Measurements from ENCODE around the gene CIAO1.
A peak's percentile ranks its signal among the peaks of the same experiment; 100 is the strongest.

Gene CIAO1

DNA sequence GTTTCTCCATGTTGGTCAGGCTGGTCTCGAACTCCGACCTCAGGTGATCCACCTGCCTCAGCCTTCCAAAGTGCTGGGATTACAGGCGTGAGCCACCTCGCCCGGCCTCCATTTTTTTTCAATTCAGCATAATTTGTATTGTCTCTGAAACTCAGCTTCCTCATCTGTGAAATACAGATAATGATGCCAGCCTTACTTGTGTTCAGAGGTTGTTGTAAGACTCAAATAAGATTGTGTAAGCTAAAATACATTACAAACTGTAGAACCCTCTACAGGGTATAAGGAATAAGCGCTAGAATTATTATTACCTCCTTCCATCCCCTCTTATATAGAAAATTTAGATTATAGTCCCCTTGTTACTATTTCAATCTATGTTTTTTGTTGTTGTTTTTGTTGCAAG is 32.6 kb upstream of the CIAO1 start:
- Histone ChIP-seq H3K36me3 (ENCODE audit: control insufficient read depth in 4 of 4, insufficient read depth in 4 of 4, low read length in 3 of 4) (peaks cover 0 to 7% (median 4%) of the 10 kb centered on the region in 4 experiments), H3K4me1 (ENCODE audit: control extremely low read depth in 1 of 4, control insufficient read depth in 4 of 4, insufficient read depth in 4 of 4, low read length in 3 of 4) (peaks cover 0 to 11% (median 1%) of the 10 kb centered on the region in 4 experiments), H3K27ac (ENCODE audit: insufficient read depth in 1 of 2, low read depth in 1 of 2, low read length in 2 of 2, poor library complexity in 1 of 2, severe bottlenecking in 2 of 2) (no peak overlapping the region), H3K27me3 (replicated peaks in 2 of 5; ENCODE audit: control insufficient read depth in 4 of 5, insufficient read depth in 5 of 5, low read length in 4 of 5) (no peaks in the 10 kb centered on the region), H3K9me3 (ENCODE audit: control extremely low read depth in 1 of 5, control insufficient read depth in 4 of 5, insufficient read depth in 2 of 5, low read depth in 1 of 5, low read length in 4 of 5) (no peaks in the 10 kb centered on the region), H3K4me3 (ENCODE audit: control insufficient read depth in 1 of 7, extremely low read depth in 1 of 7, insufficient read depth in 4 of 7, low read depth in 2 of 7, low read length in 6 of 7) (no peak overlapping the region)
- ChIA-PET POLR2A (no interaction called here), CTCF (interaction anchor here (0.8 to 4.0 kb wide), 11 partner anchors 8 to 88 kb away, joined by 3 to 21 read pairs (median 5); partner anchors contain the start of genes CIAO1, STARD7 and TMEM127)
- no peak for DNase-seq
- 90% methylated on average over 3 of the region's 6 CpGs for WGBS (ENCODE audit: insufficient coverage)

DNA sequence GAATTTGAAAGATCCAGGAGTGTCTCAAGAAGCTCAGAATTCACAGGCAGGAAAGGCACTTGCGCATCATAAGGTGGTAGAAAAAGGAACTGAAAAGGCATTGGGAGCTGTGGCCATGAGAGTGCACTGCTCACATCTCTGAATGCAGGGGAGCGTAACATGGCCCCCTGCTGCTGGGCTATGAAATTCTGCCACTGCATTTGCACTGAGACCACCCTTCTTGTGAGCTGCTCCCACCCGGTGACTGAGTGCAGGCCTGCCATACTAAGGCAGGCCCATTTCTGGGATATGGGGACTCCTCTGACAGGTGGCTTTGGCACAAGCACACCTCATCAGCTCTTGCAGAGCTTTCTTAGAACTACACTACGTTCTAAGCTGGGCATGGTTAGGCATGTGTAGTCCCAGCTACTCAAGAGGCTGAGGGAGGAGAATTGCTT is 32.1 kb upstream of the CIAO1 start:
- WGBS (ENCODE audit: insufficient coverage), result 81% methylated on average over 4 of the region's 4 CpGs
- DNase-seq, result peak; percentile 38 to 56 (median 44)
- H3K4me1 ChIP-seq (ENCODE audit: control extremely low read depth in 1 of 4, control insufficient read depth in 4 of 4, insufficient read depth in 4 of 4, low read length in 3 of 4), result peaks cover 0 to 11% (median 1%) of the 10 kb centered on the region in 4 experiments
- H3K36me3 ChIP-seq (ENCODE audit: control insufficient read depth in 4 of 4, insufficient read depth in 4 of 4, low read length in 3 of 4), result peaks cover 0 to 7% (median 4%) of the 10 kb centered on the region in 4 experiments
- no peak overlapping the region for H3K4me3 ChIP-seq (ENCODE audit: control insufficient read depth in 1 of 7, extremely low read depth in 1 of 7, insufficient read depth in 4 of 7, low read depth in 2 of 7, low read length in 6 of 7)
- ChIA-PET CTCF (interaction anchor here (0.8 to 4.0 kb wide), 12 partner anchors 8 to 88 kb away, joined by 3 to 21 read pairs (median 5); partner anchors contain the start of genes CIAO1, STARD7 and TMEM127), POLR2A (interaction anchor here (0.5 kb wide), 1 partner anchor 548 kb away, joined by 3 read pairs; no protein-coding TSS in a partner anchor)
- H3K27me3 ChIP-seq (replicated peaks in 2 of 5; ENCODE audit: control insufficient read depth in 4 of 5, insufficient read depth in 5 of 5, low read length in 4 of 5), result no peaks in the 10 kb centered on the region
- no peaks in the 10 kb centered on the region for H3K9me3 ChIP-seq (ENCODE audit: control extremely low read depth in 1 of 5, control insufficient read depth in 4 of 5, insufficient read depth in 2 of 5, low read depth in 1 of 5, low read length in 4 of 5)
- no peak overlapping the region for H3K27ac ChIP-seq (ENCODE audit: insufficient read depth in 1 of 2, low read depth in 1 of 2, low read length in 2 of 2, poor library complexity in 1 of 2, severe bottlenecking in 2 of 2)

DNA sequence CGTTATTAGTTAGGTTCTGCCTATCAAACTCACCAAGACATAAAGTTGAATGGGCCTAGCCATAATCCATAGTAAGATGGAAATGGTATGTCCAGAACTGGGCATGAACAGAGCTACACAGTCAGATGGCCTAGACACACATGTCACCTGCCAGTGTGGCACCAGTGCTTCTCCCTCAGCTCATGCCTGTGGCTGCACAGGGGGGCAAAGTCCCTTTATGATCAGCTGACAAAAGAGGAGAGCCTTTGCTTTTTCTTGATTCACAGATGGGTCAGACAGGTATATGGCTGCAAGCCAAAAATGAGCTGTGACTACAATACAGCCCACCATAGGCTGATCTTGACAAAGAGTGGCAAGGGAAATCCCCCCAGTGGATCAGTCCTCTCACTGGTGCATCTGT is 29.1 kb upstream of the CIAO1 start:
- Histone ChIP-seq H3K4me1 (ENCODE audit: control extremely low read depth in 1 of 4, control insufficient read depth in 4 of 4, insufficient read depth in 4 of 4, low read length in 3 of 4) (peaks cover 5 to 23% (median 9%) of the 10 kb centered on the region in 4 experiments), H3K27ac (ENCODE audit: insufficient read depth in 1 of 2, low read depth in 1 of 2, low read length in 2 of 2, poor library complexity in 1 of 2, severe bottlenecking in 2 of 2) (no peak overlapping the region), H3K27me3 (replicated peaks in 2 of 5; ENCODE audit: control insufficient read depth in 4 of 5, insufficient read depth in 5 of 5, low read length in 4 of 5) (no peaks in the 10 kb centered on the region), H3K36me3 (ENCODE audit: control insufficient read depth in 4 of 4, insufficient read depth in 4 of 4, low read length in 3 of 4) (peaks cover 0 to 17% (median 9%) of the 10 kb centered on the region in 4 experiments), H3K4me3 (ENCODE audit: control insufficient read depth in 1 of 7, extremely low read depth in 1 of 7, insufficient read depth in 4 of 7, low read depth in 2 of 7, low read length in 6 of 7) (no peak overlapping the region), H3K9me3 (ENCODE audit: control extremely low read depth in 1 of 5, control insufficient read depth in 4 of 5, insufficient read depth in 2 of 5, low read depth in 1 of 5, low read length in 4 of 5) (no peaks in the 10 kb centered on the region)
- DNase-seq, result no peak
- no CpG with 5 or more reads among the region's 1 CpG for WGBS (ENCODE audit: insufficient coverage)
- CTCF ChIA-PET, result interaction anchor here (0.7 to 4.1 kb wide), 7 partner anchors 8 to 62 kb away, joined by 3 to 16 read pairs (median 3); no protein-coding TSS in a partner anchor
- POLR2A ChIA-PET, result interaction anchor here (0.8 to 1.3 kb wide), 2 partner anchors 17 to 22 kb away, joined by 3 read pairs; no protein-coding TSS in a partner anchor

DNA sequence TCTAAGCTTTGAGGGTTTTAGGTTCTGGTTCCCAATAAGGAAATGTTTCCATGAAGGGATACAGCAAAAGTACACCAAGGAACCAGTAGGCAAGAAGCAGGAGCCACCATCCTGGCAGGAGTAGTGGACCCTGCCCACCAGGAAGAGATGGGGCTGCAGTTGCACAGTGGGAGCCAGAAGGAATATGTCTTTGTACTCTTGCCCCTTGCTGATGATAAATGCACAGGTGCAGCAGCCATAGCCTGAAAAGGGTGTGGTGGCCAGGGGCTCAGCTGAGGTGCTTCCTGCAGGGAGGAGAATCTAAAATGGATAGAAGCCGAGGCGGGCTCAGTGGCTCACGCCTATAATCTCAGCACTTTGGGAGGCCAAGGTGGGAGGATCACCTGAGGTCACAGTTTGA is 27.8 kb upstream of the CIAO1 start:
- Histone ChIP-seq H3K36me3 (ENCODE audit: control insufficient read depth in 4 of 4, insufficient read depth in 4 of 4, low read length in 3 of 4) (peaks cover 0 to 17% (median 9%) of the 10 kb centered on the region in 4 experiments), H3K4me1 (ENCODE audit: control extremely low read depth in 1 of 4, control insufficient read depth in 4 of 4, insufficient read depth in 4 of 4, low read length in 3 of 4) (peaks cover 8 to 34% (median 20%) of the 10 kb centered on the region in 4 experiments), H3K4me3 (ENCODE audit: control insufficient read depth in 1 of 7, extremely low read depth in 1 of 7, insufficient read depth in 4 of 7, low read depth in 2 of 7, low read length in 6 of 7) (no peak overlapping the region), H3K27me3 (replicated peaks in 2 of 5; ENCODE audit: control insufficient read depth in 4 of 5, insufficient read depth in 5 of 5, low read length in 4 of 5) (no peaks in the 10 kb centered on the region), H3K9me3 (ENCODE audit: control extremely low read depth in 1 of 5, control insufficient read depth in 4 of 5, insufficient read depth in 2 of 5, low read depth in 1 of 5, low read length in 4 of 5) (no peaks in the 10 kb centered on the region), H3K27ac (ENCODE audit: insufficient read depth in 1 of 2, low read depth in 1 of 2, low read length in 2 of 2, poor library complexity in 1 of 2, severe bottlenecking in 2 of 2) (no peak overlapping the region)
- no peak for DNase-seq
- CTCF ChIA-PET, result interaction anchor here (0.8 to 4.1 kb wide), 4 partner anchors 13 to 121 kb away, joined by 3 to 16 read pairs (median 5); no protein-coding TSS in a partner anchor
- POLR2A ChIA-PET, result interaction anchor here (1.3 kb wide), 1 partner anchor 16 kb away, joined by 3 read pairs; no protein-coding TSS in a partner anchor
- 88% methylated on average over 2 of the region's 3 CpGs for WGBS (ENCODE audit: insufficient coverage)

DNA sequence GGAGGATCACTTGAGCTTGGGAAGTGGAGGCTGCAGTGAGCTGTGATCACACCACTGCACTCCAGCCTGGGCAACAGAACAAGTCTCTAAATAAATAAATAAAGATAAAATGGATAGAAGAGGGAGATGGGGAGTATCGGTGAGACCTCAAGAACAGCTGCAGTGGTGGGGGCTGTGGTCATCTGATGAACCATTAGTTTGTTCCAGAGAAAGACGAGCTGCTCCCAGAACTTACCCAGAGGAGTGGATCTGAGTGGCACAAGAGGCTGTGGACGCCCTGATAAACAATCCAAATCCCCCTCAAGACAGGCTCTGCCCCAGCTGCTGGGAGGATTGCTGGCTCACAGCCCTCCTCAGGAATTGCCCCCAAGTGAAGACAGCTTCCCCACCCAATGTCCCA is 26.9 kb upstream of the CIAO1 start:
- Histone ChIP-seq H3K4me1 (ENCODE audit: control extremely low read depth in 1 of 4, control insufficient read depth in 4 of 4, insufficient read depth in 4 of 4, low read length in 3 of 4) (peaks cover 8 to 30% (median 20%) of the 10 kb centered on the region in 4 experiments), H3K27ac (ENCODE audit: insufficient read depth in 1 of 2, low read depth in 1 of 2, low read length in 2 of 2, poor library complexity in 1 of 2, severe bottlenecking in 2 of 2) (no peak overlapping the region), H3K27me3 (replicated peaks in 2 of 5; ENCODE audit: control insufficient read depth in 4 of 5, insufficient read depth in 5 of 5, low read length in 4 of 5) (no peaks in the 10 kb centered on the region), H3K36me3 (ENCODE audit: control insufficient read depth in 4 of 4, insufficient read depth in 4 of 4, low read length in 3 of 4) (peaks cover 0 to 17% (median 9%) of the 10 kb centered on the region in 4 experiments), H3K9me3 (ENCODE audit: control extremely low read depth in 1 of 5, control insufficient read depth in 4 of 5, insufficient read depth in 2 of 5, low read depth in 1 of 5, low read length in 4 of 5) (no peaks in the 10 kb centered on the region), H3K4me3 (ENCODE audit: control insufficient read depth in 1 of 7, extremely low read depth in 1 of 7, insufficient read depth in 4 of 7, low read depth in 2 of 7, low read length in 6 of 7) (no peak overlapping the region)
- POLR2A ChIA-PET, result interaction anchor here (0.6 kb wide), 1 partner anchor 861 kb away, joined by 3 read pairs; no protein-coding TSS in a partner anchor
- 100% methylated on average over 2 of the region's 3 CpGs for WGBS (ENCODE audit: insufficient coverage)
- CTCF ChIA-PET, result interaction anchor here (1.1 to 4.1 kb wide), 3 partner anchors 12 to 25 kb away, joined by 3 to 16 read pairs (median 5); no protein-coding TSS in a partner anchor
- no peak for DNase-seq

DNA sequence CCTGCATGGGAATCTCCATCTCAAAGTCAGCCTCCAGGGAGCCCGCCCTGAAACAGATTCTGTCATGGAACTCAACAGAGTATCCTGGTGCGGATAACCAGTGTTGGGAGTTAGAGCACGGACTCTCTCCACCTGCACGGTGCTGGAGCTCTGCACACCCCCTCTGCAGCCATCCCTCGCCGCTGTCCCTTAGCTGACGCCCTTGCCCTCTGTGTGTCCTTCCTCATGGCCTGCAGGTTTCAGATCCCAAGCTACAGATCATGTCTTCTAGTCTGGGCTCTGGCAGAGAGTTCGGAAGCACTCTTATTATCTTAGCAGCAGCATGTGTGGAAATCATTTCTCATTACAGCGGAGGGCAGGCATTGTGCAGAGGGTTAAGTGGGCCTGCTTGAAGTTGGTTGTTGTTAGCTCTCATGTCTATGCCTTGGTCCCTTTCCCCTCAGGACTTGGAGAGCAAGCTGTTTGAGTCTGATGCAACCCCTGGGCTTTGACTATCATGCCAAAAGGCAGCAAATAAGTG is 26.2 kb upstream of the CIAO1 start:
- Histone ChIP-seq H3K4me1 (ENCODE audit: control extremely low read depth in 1 of 4, control insufficient read depth in 4 of 4, insufficient read depth in 4 of 4, low read length in 3 of 4) (peaks cover 8 to 23% (median 19%) of the 10 kb centered on the region in 4 experiments), H3K27me3 (replicated peaks in 2 of 5; ENCODE audit: control insufficient read depth in 4 of 5, insufficient read depth in 5 of 5, low read length in 4 of 5) (no peaks in the 10 kb centered on the region), H3K9me3 (ENCODE audit: control extremely low read depth in 1 of 5, control insufficient read depth in 4 of 5, insufficient read depth in 2 of 5, low read depth in 1 of 5, low read length in 4 of 5) (no peaks in the 10 kb centered on the region), H3K27ac (ENCODE audit: insufficient read depth in 1 of 2, low read depth in 1 of 2, low read length in 2 of 2, poor library complexity in 1 of 2, severe bottlenecking in 2 of 2) (no peak overlapping the region), H3K4me3 (ENCODE audit: control insufficient read depth in 1 of 7, extremely low read depth in 1 of 7, insufficient read depth in 4 of 7, low read depth in 2 of 7, low read length in 6 of 7) (no peak overlapping the region), H3K36me3 (ENCODE audit: control insufficient read depth in 4 of 4, insufficient read depth in 4 of 4, low read length in 3 of 4) (peaks cover 0 to 17% (median 9%) of the 10 kb centered on the region in 4 experiments)
- CTCF ChIA-PET, result interaction anchor here (1.1 to 4.1 kb wide), 7 partner anchors 7 to 270 kb away, joined by 3 to 16 read pairs (median 4); no protein-coding TSS in a partner anchor
- 95% methylated on average over 8 of the region's 9 CpGs for WGBS (ENCODE audit: insufficient coverage)
- POLR2A ChIA-PET, result no interaction called here
- no peak for DNase-seq
